GM23338 (cell line): Measurements from ENCODE around the gene POMP. TPM values are rescaled to one million over a fixed set of nuclear protein-coding genes. Genes with fewer than 3 reads are reported as not detected.
A peak's percentile ranks its signal among the peaks of the same experiment; 100 is the strongest.

Experiments
- ATAC-seq: fragments of 200-7000 bp; cut with Tn5 transposase; 3 replicates; pipeline ENCODE4 v1.9.1; 2020
- DNase-seq: peaks from one replicate; pipeline ENCODE4 v3.0.0-alpha.2; 2015; ENCODE audit warnings: low spot score
- H2AFZ ChIP-seq: fragments of 200-600 bp; sonication (generic); 2 replicates; pipeline ENCODE4 v1.8.0; 2016; ENCODE audit warnings: antibody characterized with exemption, mild to moderate bottlenecking, moderate library complexity
- H3F3A ChIP-seq: fragments of 200-600 bp; sonication (generic); replicated peaks from 2 replicates; pipeline ENCODE4 v1.8.0; 2017; ENCODE audit warnings: antibody characterized with exemption, mixed run types, low read depth
- H3K27ac ChIP-seq: fragments of 200-600 bp; sonication (generic); 2 replicates; pipeline ENCODE4 v1.6.1; 2016; ENCODE audit warnings: low read depth
- H3K27me3 ChIP-seq: fragments of 200-600 bp; sonication (generic); 2 replicates; pipeline ENCODE4 v1.8.0; 2016; ENCODE audit warnings: mild to moderate bottlenecking, mixed run types, moderate library complexity; ENCODE audit not compliant: insufficient read depth
- H3K36me3 ChIP-seq: fragments of 200-600 bp; sonication (generic); 2 replicates; pipeline ENCODE4 v1.8.0; 2016; ENCODE audit warnings: mild to moderate bottlenecking; ENCODE audit not compliant: insufficient read depth
- H3K4me1 ChIP-seq: fragments of 200-600 bp; sonication (generic); 2 replicates; pipeline ENCODE4 v1.8.0; 2016; ENCODE audit warnings: mild to moderate bottlenecking, moderate library complexity; ENCODE audit not compliant: insufficient read depth
- H3K4me2 ChIP-seq: fragments of 200-600 bp; sonication (generic); 2 replicates; pipeline ENCODE4 v1.7.1; 2017; ENCODE audit warnings: mixed run types
- H3K4me3 ChIP-seq: fragments of 200-600 bp; sonication (generic); 2 replicates; pipeline ENCODE4 v1.6.1; 2016; ENCODE audit warnings: mixed run types
- H3K79me2 ChIP-seq: fragments of 200-600 bp; sonication (generic); replicated peaks from 2 replicates; pipeline ENCODE4 v1.8.0; 2017; ENCODE audit warnings: mild to moderate bottlenecking; ENCODE audit not compliant: insufficient read depth
- H3K9me2 ChIP-seq: fragments of 200-600 bp; sonication (generic); 2 replicates; pipeline ENCODE4 v1.8.0; 2017; ENCODE audit not compliant: insufficient read depth
- H4K20me1 ChIP-seq: fragments of 200-600 bp; sonication (generic); replicated peaks from 2 replicates; pipeline ENCODE4 v1.8.0; 2017; ENCODE audit warnings: mild to moderate bottlenecking; ENCODE audit not compliant: insufficient read depth
- H3K27ac Mint-ChIP-seq: 2 replicates; pipeline ENCODE4 v1.8.0; 2020; ENCODE audit warnings: inconsistent platforms, mild to moderate bottlenecking, moderate library complexity, mixed read lengths
- H3K27me3 Mint-ChIP-seq: 3 replicates; pipeline ENCODE4 v1.8.0; 2022; ENCODE audit warnings: low read depth, mild to moderate bottlenecking, moderate library complexity, mixed read lengths, inconsistent platforms; ENCODE audit not compliant: insufficient read depth, poor library complexity
- H3K36me3 Mint-ChIP-seq: 3 replicates; pipeline ENCODE4 v1.8.0; 2021; ENCODE audit warnings: low read depth, mild to moderate bottlenecking, inconsistent platforms, moderate library complexity, mixed read lengths
- H3K4me1 Mint-ChIP-seq: 3 replicates; pipeline ENCODE4 v1.8.0; 2020; ENCODE audit warnings: mild to moderate bottlenecking, inconsistent platforms, mixed read lengths
- H3K4me3 Mint-ChIP-seq: 3 replicates; pipeline ENCODE4 v1.8.0; 2021; ENCODE audit warnings: moderate library complexity, mild to moderate bottlenecking, inconsistent platforms, mixed read lengths
- H3K9me3 Mint-ChIP-seq: 3 replicates; pipeline ENCODE4 v1.8.0; 2020; ENCODE audit warnings: moderate library complexity, mild to moderate bottlenecking, inconsistent platforms, mixed read lengths
- CTCF ChIP-seq, 2 experiments: fragments of 200-600 bp in 1 of 2; sonication (generic) in 1 of 2; conservative IDR thresholded peaks; 2 replicates each; pipeline versions ENCODE4 v1.5.1 to v1.6.1; 2016 to 2017; ENCODE audit warnings: antibody characterized with exemption in 2 of 2, low read depth in 2 of 2, mild to moderate bottlenecking in 2 of 2, moderate library complexity in 1 of 2
- ZNF331 ChIP-seq: fragments of 250-450 bp; sonication (Bioruptor Pico); IDR thresholded peaks from 2 replicates; pipeline ENCODE4 v1.5.0; 2020; ENCODE audit warnings: low read depth, mild to moderate bottlenecking, moderate library complexity
- polyA plus RNA-seq: library from polyadenylated mRNA; unstranded; fragments of >200 nt; fragmentation: Nextera tagmentation; extraction: Ambion mirVana; gene quantifications from 2 replicates; pipeline ENCODE4 v1.2.1, GENCODE V29; 2016
- total RNA-seq: library from RNA; depleted of rRNA; stranded (reverse); fragments of >200 nt; shearing (Covaris generic); gene quantifications from 2 replicates; pipeline ENCODE4 v1.2.3, GENCODE V29; 2014
- TF ChIP-seq, protein P1 (sequence below): fragments of 250-450 bp; sonication (Bioruptor Pico); IDR thresholded peaks from 2 replicates; pipeline ENCODE4 v1.5.0; 2020; ENCODE audit warnings: mild to moderate bottlenecking, moderate library complexity

POMP gene
- total and polyA plus RNA-seq, 2 experiments from 2014 or later = 95.9 to 446 TPM

DNA sequence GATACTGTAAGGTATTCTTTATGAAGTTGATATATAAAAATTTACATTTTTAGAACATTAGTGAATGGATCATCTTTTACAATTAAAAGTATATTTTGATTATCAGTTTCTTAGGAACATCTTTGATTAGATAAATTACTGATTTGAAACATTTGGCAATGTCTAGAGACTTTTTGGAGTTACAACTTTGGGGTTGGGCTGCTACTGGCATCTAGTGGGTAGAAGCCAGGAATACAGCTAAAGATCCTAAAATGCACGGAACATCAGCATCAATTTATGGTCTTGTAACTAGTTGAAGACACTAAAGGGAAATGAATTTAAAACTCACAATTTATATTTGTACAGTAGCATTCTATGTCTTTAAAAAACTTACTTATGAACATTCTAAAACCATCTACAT lies 19.9 kb downstream of the POMP start (continued):
- TF ChIP-seq, protein P1, sequence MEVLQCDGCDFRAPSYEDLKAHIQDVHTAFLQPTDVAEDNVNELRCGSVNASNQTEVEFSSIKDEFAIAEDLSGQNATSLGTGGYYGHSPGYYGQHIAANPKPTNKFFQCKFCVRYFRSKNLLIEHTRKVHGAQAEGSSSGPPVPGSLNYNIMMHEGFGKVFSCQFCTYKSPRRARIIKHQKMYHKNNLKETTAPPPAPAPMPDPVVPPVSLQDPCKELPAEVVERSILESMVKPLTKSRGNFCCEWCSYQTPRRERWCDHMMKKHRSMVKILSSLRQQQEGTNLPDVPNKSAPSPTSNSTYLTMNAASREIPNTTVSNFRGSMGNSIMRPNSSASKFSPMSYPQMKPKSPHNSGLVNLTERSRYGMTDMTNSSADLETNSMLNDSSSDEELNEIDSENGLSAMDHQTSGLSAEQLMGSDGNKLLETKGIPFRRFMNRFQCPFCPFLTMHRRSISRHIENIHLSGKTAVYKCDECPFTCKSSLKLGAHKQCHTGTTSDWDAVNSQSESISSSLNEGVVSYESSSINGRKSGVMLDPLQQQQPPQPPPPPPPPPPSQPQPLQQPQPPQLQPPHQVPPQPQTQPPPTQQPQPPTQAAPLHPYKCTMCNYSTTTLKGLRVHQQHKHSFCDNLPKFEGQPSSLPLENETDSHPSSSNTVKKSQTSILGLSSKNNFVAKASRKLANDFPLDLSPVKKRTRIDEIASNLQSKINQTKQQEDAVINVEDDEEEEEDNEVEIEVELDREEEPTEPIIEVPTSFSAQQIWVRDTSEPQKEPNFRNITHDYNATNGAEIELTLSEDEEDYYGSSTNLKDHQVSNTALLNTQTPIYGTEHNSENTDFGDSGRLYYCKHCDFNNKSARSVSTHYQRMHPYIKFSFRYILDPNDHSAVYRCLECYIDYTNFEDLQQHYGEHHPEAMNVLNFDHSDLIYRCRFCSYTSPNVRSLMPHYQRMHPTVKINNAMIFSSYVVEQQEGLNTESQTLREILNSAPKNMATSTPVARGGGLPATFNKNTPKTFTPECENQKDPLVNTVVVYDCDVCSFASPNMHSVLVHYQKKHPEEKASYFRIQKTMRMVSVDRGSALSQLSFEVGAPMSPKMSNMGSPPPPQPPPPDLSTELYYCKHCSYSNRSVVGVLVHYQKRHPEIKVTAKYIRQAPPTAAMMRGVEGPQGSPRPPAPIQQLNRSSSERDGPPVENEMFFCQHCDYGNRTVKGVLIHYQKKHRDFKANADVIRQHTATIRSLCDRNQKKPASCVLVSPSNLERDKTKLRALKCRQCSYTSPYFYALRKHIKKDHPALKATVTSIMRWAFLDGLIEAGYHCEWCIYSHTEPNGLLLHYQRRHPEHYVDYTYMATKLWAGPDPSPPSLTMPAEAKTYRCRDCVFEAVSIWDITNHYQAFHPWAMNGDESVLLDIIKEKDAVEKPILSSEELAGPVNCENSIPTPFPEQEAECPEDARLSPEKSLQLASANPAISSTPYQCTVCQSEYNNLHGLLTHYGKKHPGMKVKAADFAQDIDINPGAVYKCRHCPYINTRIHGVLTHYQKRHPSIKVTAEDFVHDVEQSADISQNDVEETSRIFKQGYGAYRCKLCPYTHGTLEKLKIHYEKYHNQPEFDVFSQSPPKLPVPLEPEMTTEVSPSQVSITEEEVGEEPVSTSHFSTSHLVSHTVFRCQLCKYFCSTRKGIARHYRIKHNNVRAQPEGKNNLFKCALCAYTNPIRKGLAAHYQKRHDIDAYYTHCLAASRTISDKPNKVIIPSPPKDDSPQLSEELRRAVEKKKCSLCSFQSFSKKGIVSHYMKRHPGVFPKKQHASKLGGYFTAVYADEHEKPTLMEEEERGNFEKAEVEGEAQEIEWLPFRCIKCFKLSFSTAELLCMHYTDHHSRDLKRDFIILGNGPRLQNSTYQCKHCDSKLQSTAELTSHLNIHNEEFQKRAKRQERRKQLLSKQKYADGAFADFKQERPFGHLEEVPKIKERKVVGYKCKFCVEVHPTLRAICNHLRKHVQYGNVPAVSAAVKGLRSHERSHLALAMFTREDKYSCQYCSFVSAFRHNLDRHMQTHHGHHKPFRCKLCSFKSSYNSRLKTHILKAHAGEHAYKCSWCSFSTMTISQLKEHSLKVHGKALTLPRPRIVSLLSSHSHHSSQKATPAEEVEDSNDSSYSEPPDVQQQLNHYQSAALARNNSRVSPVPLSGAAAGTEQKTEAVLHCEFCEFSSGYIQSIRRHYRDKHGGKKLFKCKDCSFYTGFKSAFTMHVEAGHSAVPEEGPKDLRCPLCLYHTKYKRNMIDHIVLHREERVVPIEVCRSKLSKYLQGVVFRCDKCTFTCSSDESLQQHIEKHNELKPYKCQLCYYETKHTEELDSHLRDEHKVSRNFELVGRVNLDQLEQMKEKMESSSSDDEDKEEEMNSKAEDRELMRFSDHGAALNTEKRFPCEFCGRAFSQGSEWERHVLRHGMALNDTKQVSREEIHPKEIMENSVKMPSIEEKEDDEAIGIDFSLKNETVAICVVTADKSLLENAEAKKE (CRISPR knock-in tag) = no peak

DNA sequence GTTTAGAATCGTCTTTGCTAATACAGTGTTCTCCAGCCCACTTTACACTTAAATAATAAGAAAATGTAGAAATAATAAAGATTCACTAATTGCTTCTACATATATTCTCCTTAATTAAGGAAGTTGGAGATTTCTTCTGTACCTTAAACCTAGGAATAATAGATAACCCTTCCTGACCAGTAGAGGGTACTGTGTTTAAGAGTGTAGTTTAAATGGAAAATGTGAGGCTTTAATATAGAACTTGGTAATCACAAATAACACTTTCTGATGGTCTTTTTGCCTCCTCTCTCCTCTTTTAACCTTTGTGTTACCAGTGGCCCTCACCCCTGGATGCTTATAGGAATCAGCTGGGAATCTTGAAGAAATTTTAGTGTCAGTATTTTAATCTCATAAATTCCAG lies 20.7 kb downstream of the POMP start:
- H3F3A ChIP-seq = no peaks in the 10 kb centered on the region
- no peaks in the 10 kb centered on the region for H3K9me2 ChIP-seq
- Mint-ChIP-seq H3K27ac (no peak overlapping the region), H3K4me3 (no peak overlapping the region), H3K27me3 (no peaks in the 10 kb centered on the region), H3K36me3 (peaks cover 26% of the 10 kb centered on the region), H3K4me1 (peaks cover 7% of the 10 kb centered on the region), H3K9me3 (no peaks in the 10 kb centered on the region)
- DNase-seq (peak; percentile 42), ATAC-seq (no peak)
- no peak overlapping the region for H3K27ac ChIP-seq
- H2AFZ ChIP-seq = no peak overlapping the region
- no peaks in the 10 kb centered on the region for H3K79me2 ChIP-seq
- H3K27me3 ChIP-seq = no peaks in the 10 kb centered on the region
- H3K4me2 ChIP-seq = no peak overlapping the region
- H4K20me1 ChIP-seq = no peaks in the 10 kb centered on the region; the same call in 1 of the 2 replicates
- TF ChIP-seq, protein P1 (CRISPR knock-in tag) = no peak
- TF ChIP-seq ZNF331 (CRISPR knock-in tag) (no peak), CTCF (conservative IDR thresholded peaks at IDR 0.05; ENCODE audit: low read depth in 2 of 2) (peak in 1 of 2 experiments; percentile 61; a peak in 3 of 4 replicates)
- no peak overlapping the region for H3K4me3 ChIP-seq
- H3K4me1 ChIP-seq = no peaks in the 10 kb centered on the region
- H3K36me3 ChIP-seq = peaks cover 13% of the 10 kb centered on the region; the same call in 1 of the 2 replicates
